Measurements from ENCODE around the gene POTEB2.
"Not testable (repeated sequence)": the region's sequence is repeated elsewhere in the genome, so short reads cannot be mapped to it uniquely, and the experiment has no call there.

Gene POTEB2

DNA sequence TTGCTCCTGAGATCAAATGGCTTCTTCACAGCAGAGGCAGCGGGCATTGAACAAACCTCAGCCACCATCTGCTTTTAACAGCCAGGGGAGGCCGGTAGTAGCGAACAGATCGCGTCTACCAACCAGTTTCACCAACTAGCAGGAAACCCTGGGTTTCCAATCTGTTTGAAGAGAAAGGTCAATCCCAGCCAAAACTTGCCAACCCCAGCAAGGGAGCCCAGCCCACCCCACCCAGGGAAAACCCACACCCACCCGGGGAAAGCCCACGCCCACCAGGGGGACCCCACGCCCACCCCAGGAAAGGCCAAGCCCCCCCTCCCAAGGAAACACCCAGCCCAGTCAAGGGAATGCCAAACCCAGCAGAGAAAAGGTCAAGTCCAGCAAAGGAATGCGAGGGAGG is at the start of gene POTEB2:
TSS of gene POTEB2 (minus strand) at position 101 of the 400 bp plus-strand sequence. CDS start at position 68, 33 bp downstream.
- CTCF ChIA-PET; H3K4me3 ChIP-seq (ENCODE audit: low read depth, low read length); DNase-seq (ENCODE audit: low read depth, low spot score); POLR2A ChIA-PET: not testable (repeated sequence)

- CTCF ChIA-PET; POLR2A ChIA-PET; DNase-seq (ENCODE audit: low read depth, low spot score); H3K4me3 ChIP-seq (ENCODE audit: low read depth, low read length): not testable (repeated sequence)
Observed at GRCh38 chr15:20879916-20880315, 13.8 kb upstream of the POTEB2 start.

- CTCF ChIA-PET; DNase-seq (ENCODE audit: low read depth, low spot score); H3K4me3 ChIP-seq (ENCODE audit: low read depth, low read length); POLR2A ChIA-PET: not testable (repeated sequence)
Observed at GRCh38 chr15:20878464-20878863, 12.3 kb upstream of the POTEB2 start.

GRCh38 chr15:20877819-20878218 is 11.7 kb upstream of the POTEB2 start:
- H3K4me3 ChIP-seq (ENCODE audit: low read depth, low read length); DNase-seq (ENCODE audit: low read depth, low spot score); POLR2A ChIA-PET; CTCF ChIA-PET: not testable (repeated sequence)

All from AG04449 (cell line).